Measurements from ENCODE around the gene METTL5. TPM values are rescaled to one million over a fixed set of nuclear protein-coding genes. Genes with fewer than 3 reads are reported as not detected.
"Not testable (repeated sequence)": the region's sequence is repeated elsewhere in the genome, so short reads cannot be mapped to it uniquely, and the experiment has no call there.

METTL5 gene
- total and polyA plus RNA-seq, 12 donors: 55.7 to 87.3 (median 69.1) TPM

- 84 to 89% methylated on average over 3 of the region's 3 CpGs for WGBS, 2 donors
- Histone ChIP-seq H3K4me1 (peaks cover 0 to 53% (median 30%) of the 10 kb centered on the region in 9 donors), H3K4me3 (no peak overlapping the region), H3K27me3 (no peaks in the 10 kb centered on the region), H3K27ac (no peak overlapping the region), H3K36me3 (no peaks in the 10 kb centered on the region), H3K9me3 (no peaks in the 10 kb centered on the region)
- ATAC-seq (no peak), DNase-seq (no peak)
- TF ChIP-seq, protein P1, sequence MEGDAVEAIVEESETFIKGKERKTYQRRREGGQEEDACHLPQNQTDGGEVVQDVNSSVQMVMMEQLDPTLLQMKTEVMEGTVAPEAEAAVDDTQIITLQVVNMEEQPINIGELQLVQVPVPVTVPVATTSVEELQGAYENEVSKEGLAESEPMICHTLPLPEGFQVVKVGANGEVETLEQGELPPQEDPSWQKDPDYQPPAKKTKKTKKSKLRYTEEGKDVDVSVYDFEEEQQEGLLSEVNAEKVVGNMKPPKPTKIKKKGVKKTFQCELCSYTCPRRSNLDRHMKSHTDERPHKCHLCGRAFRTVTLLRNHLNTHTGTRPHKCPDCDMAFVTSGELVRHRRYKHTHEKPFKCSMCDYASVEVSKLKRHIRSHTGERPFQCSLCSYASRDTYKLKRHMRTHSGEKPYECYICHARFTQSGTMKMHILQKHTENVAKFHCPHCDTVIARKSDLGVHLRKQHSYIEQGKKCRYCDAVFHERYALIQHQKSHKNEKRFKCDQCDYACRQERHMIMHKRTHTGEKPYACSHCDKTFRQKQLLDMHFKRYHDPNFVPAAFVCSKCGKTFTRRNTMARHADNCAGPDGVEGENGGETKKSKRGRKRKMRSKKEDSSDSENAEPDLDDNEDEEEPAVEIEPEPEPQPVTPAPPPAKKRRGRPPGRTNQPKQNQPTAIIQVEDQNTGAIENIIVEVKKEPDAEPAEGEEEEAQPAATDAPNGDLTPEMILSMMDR (IDR thresholded peaks at IDR 0.05): no peak
- intact Hi-C loops (cut with DNase I): loop anchor here in 1 of 10 donors (5.0 kb wide), 1 partner anchor 45 kb away; the partner anchor contains the start of gene METTL5
These were observed 42.9 kb upstream of the METTL5 start for GRCh38 chr2:169867579-169867978.

GRCh38 chr2:169866230-169866629, 41.5 kb upstream of the METTL5 start:
- not testable (repeated sequence) for ATAC-seq, H3K36me3 ChIP-seq, H3K27ac ChIP-seq, H3K9me3 ChIP-seq, H3K4me3 ChIP-seq, H3K27me3 ChIP-seq, DNase-seq
- intact Hi-C loops (cut with DNase I): loop anchor here in 1 of 10 donors (5.0 kb wide), 1 partner anchor 44 kb away; the partner anchor contains the start of gene METTL5
- H3K4me1 ChIP-seq: peaks cover 0 to 53% (median 31%) of the 10 kb centered on the region in 9 donors
- 95 to 96% methylated on average over 6 of the region's 6 CpGs for WGBS, 2 donors

- ATAC-seq: no peak
- DNase-seq: no peak
- intact Hi-C loops (cut with DNase I): loop anchor here in 1 of 10 donors (5.0 kb wide), 1 partner anchor 43 kb away; the partner anchor contains the start of gene METTL5
- Histone ChIP-seq H3K9me3 (no peaks in the 10 kb centered on the region), H3K36me3 (peaks cover 0 to 8% (median 0%) of the 10 kb centered on the region in 9 donors), H3K4me1 (peaks cover 0 to 53% (median 31%) of the 10 kb centered on the region in 9 donors), H3K4me3 (no peak overlapping the region), H3K27me3 (no peaks in the 10 kb centered on the region), H3K27ac (no peak overlapping the region)
- TF ChIP-seq, protein P1 (IDR thresholded peaks at IDR 0.05): no peak
- WGBS, 2 donors: 50 to 53% methylated on average over 2 of the region's 2 CpGs
These were observed 40.8 kb upstream of the METTL5 start for GRCh38 chr2:169865492-169865891.

DNA sequence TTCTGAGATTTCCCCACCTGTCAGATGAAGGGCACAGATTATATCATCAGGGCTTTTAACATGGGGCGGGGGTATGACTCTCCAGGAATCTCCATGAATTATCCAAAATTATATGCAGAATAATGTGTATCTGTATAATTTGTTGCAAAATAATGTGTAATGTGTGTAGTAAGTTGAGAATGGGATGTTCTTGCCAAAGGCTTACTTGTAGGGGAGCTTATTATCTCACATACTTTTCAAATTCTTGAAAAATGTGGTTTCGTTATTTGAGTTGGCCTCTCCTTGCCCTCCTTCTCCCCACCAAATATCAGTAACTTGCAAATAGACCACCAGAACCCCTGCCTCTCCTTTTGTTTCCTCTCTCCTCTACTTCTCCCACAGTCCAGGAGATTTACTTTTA, 38.1 kb upstream of the METTL5 start:
- no peaks in the 10 kb centered on the region for H3K27me3 ChIP-seq
- peaks cover 0 to 39% (median 21%) of the 10 kb centered on the region in 9 donors for H3K4me1 ChIP-seq
- H3K4me3 ChIP-seq: no peak overlapping the region
- ATAC-seq (no peak), DNase-seq (no peak)
- H3K36me3 ChIP-seq: peaks cover 0 to 8% (median 0%) of the 10 kb centered on the region in 9 donors
- H3K9me3 ChIP-seq: no peaks in the 10 kb centered on the region
- TF ChIP-seq, protein P1 (IDR thresholded peaks at IDR 0.05): no peak
- intact Hi-C loops (cut with DNase I): no loop called here
- H3K27ac ChIP-seq: no peak overlapping the region
- 75 to 89% methylated on average over 2 of the region's 2 CpGs for WGBS, 2 donors

- Histone ChIP-seq H3K9me3 (peaks cover 0 to 3% (median 0%) of the 10 kb centered on the region in 11 donors), H3K4me1 (peaks cover 0 to 29% (median 16%) of the 10 kb centered on the region in 9 donors), H3K36me3 (peaks cover 0 to 8% (median 0%) of the 10 kb centered on the region in 9 donors), H3K27me3 (no peaks in the 10 kb centered on the region), H3K27ac (no peak overlapping the region), H3K4me3 (no peak overlapping the region)
- DNase-seq: no peak
- 88 to 90% methylated on average over 4 of the region's 4 CpGs for WGBS, 2 donors
- ATAC-seq: no peak
- TF ChIP-seq, protein P1 (IDR thresholded peaks at IDR 0.05): no peak
- intact Hi-C loops (cut with DNase I): no loop called here
These were observed 35.4 kb upstream of the METTL5 start for GRCh38 chr2:169860149-169860548.
